ENCODE results near the gene TAF11L4. TPM values are rescaled to one million over a fixed set of nuclear protein-coding genes. Genes with fewer than 3 reads are reported as not detected.
"Not testable (repeated sequence)": the region's sequence is repeated elsewhere in the genome, so short reads cannot be mapped to it uniquely, and the experiment has no call there.

The TAF11L4 gene
- polyA plus RNA-seq, 1 of the 3 experiments (the other 2 are of a cell fraction): not detected

- TF ChIP-seq, protein P1, sequence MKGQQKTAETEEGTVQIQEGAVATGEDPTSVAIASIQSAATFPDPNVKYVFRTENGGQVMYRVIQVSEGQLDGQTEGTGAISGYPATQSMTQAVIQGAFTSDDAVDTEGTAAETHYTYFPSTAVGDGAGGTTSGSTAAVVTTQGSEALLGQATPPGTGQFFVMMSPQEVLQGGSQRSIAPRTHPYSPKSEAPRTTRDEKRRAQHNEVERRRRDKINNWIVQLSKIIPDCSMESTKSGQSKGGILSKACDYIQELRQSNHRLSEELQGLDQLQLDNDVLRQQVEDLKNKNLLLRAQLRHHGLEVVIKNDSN (IDR thresholded peaks at IDR 0.05; ENCODE audit: borderline replicate concordance, low read depth): no peak
- no peak for TF ChIP-seq ZBTB33 (IDR thresholded peaks at IDR 0.05; ENCODE audit: borderline replicate concordance, low read depth)
These were observed 28.8 kb upstream of the TAF11L4 start (continued) for GRCh38 chr5:17492770-17493169.

DNA sequence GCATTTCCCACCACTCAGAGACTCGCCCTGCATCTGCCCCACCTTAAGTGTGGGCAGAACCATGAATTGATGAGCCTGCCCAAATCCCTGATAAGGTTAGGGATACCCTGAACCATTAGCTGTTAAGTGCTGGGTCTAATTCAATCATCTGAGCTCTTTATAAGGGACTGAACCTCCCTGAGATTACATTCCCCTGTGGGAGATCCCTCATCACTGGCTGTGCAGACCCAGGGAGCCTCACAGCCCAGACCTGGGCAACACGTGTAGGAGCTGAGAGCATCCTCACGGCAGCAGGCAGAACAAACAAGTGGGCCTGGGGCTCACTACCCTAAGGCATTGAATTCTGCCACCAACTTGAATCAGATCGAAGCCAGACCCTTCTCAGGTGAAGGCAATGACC lies 24.2 kb upstream of the TAF11L4 start:
- Histone ChIP-seq H3K79me2 (ENCODE audit: insufficient read depth) (no peaks in the 10 kb centered on the region), H3K4me2 (no peak overlapping the region), H3K4me3 (ENCODE audit: low read depth in 2 of 2, low read length in 1 of 2) (no peak overlapping the region), H3K4me1 (ENCODE audit: control insufficient read depth in 1 of 2, insufficient read depth in 2 of 2, low read depth in 1 of 2, low read length in 1 of 2) (no peaks in the 10 kb centered on the region), H4K20me1 (ENCODE audit: insufficient read depth) (no peaks in the 10 kb centered on the region), H3K9me2 (no peaks in the 10 kb centered on the region), H3K27ac (ENCODE audit: low read depth in 2 of 2, low read length in 1 of 2) (no peak overlapping the region), H2AFZ (ENCODE audit: low read depth) (no peak overlapping the region), H3K27me3 (ENCODE audit: insufficient read depth) (no peaks in the 10 kb centered on the region), H3F3A (replicated peaks; ENCODE audit: insufficient read depth) (no peaks in the 10 kb centered on the region), H3K9me3 (no peaks in the 10 kb centered on the region), H3K36me3 (replicated peaks in 1 of 2; ENCODE audit: control insufficient read depth in 1 of 2, insufficient read depth in 2 of 2, low read length in 1 of 2) (no peaks in the 10 kb centered on the region), H3K9ac (no peak overlapping the region)
- DNase-seq: peak; percentile 34
- ChIA-PET CTCF (no interaction called here), POLR2A (no interaction called here)
- 24% methylated on average over 3 of the region's 4 CpGs for WGBS (ENCODE audit: low lambda C conversion rate)
- no peak for TF ChIP-seq MEF2A (IDR thresholded peaks at IDR 0.05; ENCODE audit: borderline replicate concordance, low read depth)
- TF ChIP-seq, protein P2, sequence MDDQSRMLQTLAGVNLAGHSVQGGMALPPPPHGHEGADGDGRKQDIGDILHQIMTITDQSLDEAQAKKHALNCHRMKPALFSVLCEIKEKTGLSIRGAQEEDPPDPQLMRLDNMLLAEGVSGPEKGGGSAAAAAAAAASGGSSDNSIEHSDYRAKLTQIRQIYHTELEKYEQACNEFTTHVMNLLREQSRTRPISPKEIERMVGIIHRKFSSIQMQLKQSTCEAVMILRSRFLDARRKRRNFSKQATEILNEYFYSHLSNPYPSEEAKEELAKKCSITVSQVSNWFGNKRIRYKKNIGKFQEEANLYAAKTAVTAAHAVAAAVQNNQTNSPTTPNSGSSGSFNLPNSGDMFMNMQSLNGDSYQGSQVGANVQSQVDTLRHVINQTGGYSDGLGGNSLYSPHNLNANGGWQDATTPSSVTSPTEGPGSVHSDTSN (IDR thresholded peaks at IDR 0.05): no peak
- TF ChIP-seq GATA2 (CRISPR knock-in tag; IDR thresholded peaks at IDR 0.05): no peak
- TF ChIP-seq RFX5 (IDR thresholded peaks at IDR 0.05; ENCODE audit: low read length): no peak
- TF ChIP-seq POLR2AphosphoS5 (IDR thresholded peaks at IDR 0.05; ENCODE audit: low read depth, low read length): no peak
- no peak for TF ChIP-seq CHD2 (IDR thresholded peaks at IDR 0.05; ENCODE audit: low read length, partially characterized antibody)
- TF ChIP-seq, protein P3, sequence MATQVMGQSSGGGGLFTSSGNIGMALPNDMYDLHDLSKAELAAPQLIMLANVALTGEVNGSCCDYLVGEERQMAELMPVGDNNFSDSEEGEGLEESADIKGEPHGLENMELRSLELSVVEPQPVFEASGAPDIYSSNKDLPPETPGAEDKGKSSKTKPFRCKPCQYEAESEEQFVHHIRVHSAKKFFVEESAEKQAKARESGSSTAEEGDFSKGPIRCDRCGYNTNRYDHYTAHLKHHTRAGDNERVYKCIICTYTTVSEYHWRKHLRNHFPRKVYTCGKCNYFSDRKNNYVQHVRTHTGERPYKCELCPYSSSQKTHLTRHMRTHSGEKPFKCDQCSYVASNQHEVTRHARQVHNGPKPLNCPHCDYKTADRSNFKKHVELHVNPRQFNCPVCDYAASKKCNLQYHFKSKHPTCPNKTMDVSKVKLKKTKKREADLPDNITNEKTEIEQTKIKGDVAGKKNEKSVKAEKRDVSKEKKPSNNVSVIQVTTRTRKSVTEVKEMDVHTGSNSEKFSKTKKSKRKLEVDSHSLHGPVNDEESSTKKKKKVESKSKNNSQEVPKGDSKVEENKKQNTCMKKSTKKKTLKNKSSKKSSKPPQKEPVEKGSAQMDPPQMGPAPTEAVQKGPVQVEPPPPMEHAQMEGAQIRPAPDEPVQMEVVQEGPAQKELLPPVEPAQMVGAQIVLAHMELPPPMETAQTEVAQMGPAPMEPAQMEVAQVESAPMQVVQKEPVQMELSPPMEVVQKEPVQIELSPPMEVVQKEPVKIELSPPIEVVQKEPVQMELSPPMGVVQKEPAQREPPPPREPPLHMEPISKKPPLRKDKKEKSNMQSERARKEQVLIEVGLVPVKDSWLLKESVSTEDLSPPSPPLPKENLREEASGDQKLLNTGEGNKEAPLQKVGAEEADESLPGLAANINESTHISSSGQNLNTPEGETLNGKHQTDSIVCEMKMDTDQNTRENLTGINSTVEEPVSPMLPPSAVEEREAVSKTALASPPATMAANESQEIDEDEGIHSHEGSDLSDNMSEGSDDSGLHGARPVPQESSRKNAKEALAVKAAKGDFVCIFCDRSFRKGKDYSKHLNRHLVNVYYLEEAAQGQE (IDR thresholded peaks at IDR 0.05; ENCODE audit: low read depth, low read length): no peak
- TF ChIP-seq FOXJ3 (CRISPR knock-in tag; IDR thresholded peaks at IDR 0.05): no peak
- no peak for TF ChIP-seq SIN3A (IDR thresholded peaks at IDR 0.05; ENCODE audit: borderline replicate concordance, low read depth, low read length)
- no peak for TF ChIP-seq RAD21 (IDR thresholded peaks at IDR 0.05; ENCODE audit: low read length)
- TF ChIP-seq SMC3 (IDR thresholded peaks at IDR 0.05; ENCODE audit: low read depth, low read length): no peak
- TF ChIP-seq GABPA (IDR thresholded peaks at IDR 0.05; ENCODE audit: low read depth): no peak

DNA sequence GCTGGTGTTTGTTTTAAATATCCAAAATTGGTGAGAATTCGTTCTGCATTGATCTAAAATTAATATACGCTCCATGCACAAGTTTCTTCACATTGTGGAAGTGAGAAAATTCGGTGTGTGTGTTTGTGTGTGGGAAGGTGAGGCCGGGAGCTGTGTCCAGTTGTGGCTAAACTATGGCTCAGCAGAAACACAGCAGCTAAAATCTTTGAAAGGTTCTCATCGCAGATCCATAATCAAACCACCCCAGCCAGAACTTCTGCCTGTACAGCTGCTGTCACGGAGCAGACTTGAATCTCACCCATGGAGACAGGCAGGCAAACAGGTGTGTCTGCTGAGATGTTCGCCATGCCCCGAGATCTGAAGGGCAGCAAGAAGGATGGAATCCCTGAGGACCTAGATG lies 23.7 kb upstream of the TAF11L4 start, which contains the start of gene TAF11L2:
Gene TAF11L2 (plus strand): TSS at position 301 of the 400 bp plus-strand sequence.
- H3K4me3 ChIP-seq (ENCODE audit: low read depth in 2 of 2, low read length in 1 of 2); H3K9me3 ChIP-seq; H3K4me2 ChIP-seq; H3K79me2 ChIP-seq (ENCODE audit: insufficient read depth); H3K4me1 ChIP-seq (ENCODE audit: control insufficient read depth in 1 of 2, insufficient read depth in 2 of 2, low read depth in 1 of 2, low read length in 1 of 2); H4K20me1 ChIP-seq (ENCODE audit: insufficient read depth); H3K27ac ChIP-seq (ENCODE audit: low read depth in 2 of 2, low read length in 1 of 2); CTCF ChIA-PET; H3K27me3 ChIP-seq (ENCODE audit: insufficient read depth); DNase-seq; POLR2A ChIA-PET; H3K9me2 ChIP-seq; H3F3A ChIP-seq (replicated peaks; ENCODE audit: insufficient read depth); H3K9ac ChIP-seq; H2AFZ ChIP-seq (ENCODE audit: low read depth); H3K36me3 ChIP-seq (replicated peaks in 1 of 2; ENCODE audit: control insufficient read depth in 1 of 2, insufficient read depth in 2 of 2, low read length in 1 of 2): not testable (repeated sequence)
- 41% methylated on average over 8 of the region's 8 CpGs for WGBS (ENCODE audit: low lambda C conversion rate)

Measured in SK-N-SH (cell line).